A673 (cell line): ENCODE data around the gene TAS2R40. TPM values are rescaled to one million over a fixed set of nuclear protein-coding genes. Genes with fewer than 3 reads are reported as not detected.

ENCODE experiments used
- BruUV-seq: library from RNA; stranded (reverse); fragments of 400-500 nt; replicated peaks from 2 replicates; lab custom pipeline; 2021; lab: Mats Ljungman, UMichigan
- CTCF ChIA-PET: fragments of 300-600 bp; sonication (Branson Sonifier 250); formaldehyde crosslinking; loops from one replicate; lab custom pipeline; 2022; ENCODE audit warnings: antibody characterized with exemption; lab: Charles Lee
- POLR2A ChIA-PET: fragments of 300-600 bp; sonication (Branson Sonifier 250); formaldehyde crosslinking; loops from one replicate; lab custom pipeline; 2022; ENCODE audit warnings: antibody characterized with exemption; ENCODE audit not compliant: low non-redundant PET; lab: Charles Lee
- DNase-seq: peaks from one replicate; pipeline ENCODE4 v3.0.0-alpha.2; 2015; ENCODE audit warnings: low spot score
- H3K27ac ChIP-seq: fragments of 200-600 bp; sonication (generic); 2 replicates; pipeline ENCODE4 v1.5.1; 2016; ENCODE audit warnings: mixed run types, low read depth, mild to moderate bottlenecking, mixed read lengths, antibody characterized with exemption, low read length; ENCODE audit not compliant: poor library complexity, severe bottlenecking
- H3K27me3 ChIP-seq: fragments of 200-600 bp; sonication (generic); replicated peaks from 2 replicates; pipeline ENCODE4 v1.6.1; 2017; ENCODE audit warnings: mixed run types, low read depth, mild to moderate bottlenecking, mixed read lengths, antibody characterized with exemption, low read length; ENCODE audit not compliant: insufficient read depth, poor library complexity
- H3K36me3 ChIP-seq: fragments of 200-600 bp; sonication (generic); 2 replicates; pipeline ENCODE4 v1.6.1; 2016; ENCODE audit warnings: mixed run types, mild to moderate bottlenecking, mixed read lengths, antibody characterized with exemption, low read length; ENCODE audit not compliant: insufficient read depth, poor library complexity, severe bottlenecking
- H3K4me1 ChIP-seq: fragments of 200-600 bp; sonication (generic); 2 replicates; pipeline ENCODE4 v1.6.1; 2017; ENCODE audit warnings: mixed run types, mild to moderate bottlenecking, mixed read lengths, antibody characterized with exemption, low read length; ENCODE audit not compliant: insufficient read depth, poor library complexity, severe bottlenecking
- H3K4me3 ChIP-seq: fragments of 200-600 bp; sonication (generic); 2 replicates; pipeline ENCODE4 v1.5.1; 2016; ENCODE audit warnings: low read depth, mixed run types, mild to moderate bottlenecking, mixed read lengths, low read length; ENCODE audit not compliant: poor library complexity, severe bottlenecking
- H3K9me3 ChIP-seq: fragments of 200-600 bp; sonication (generic); 2 replicates; pipeline ENCODE4 v1.6.1; 2016; ENCODE audit warnings: mixed run types, low read depth, mild to moderate bottlenecking, mixed read lengths, antibody characterized with exemption, low read length; ENCODE audit not compliant: poor library complexity, severe bottlenecking
- EZH2 ChIP-seq: fragments of 200-600 bp; sonication (generic); IDR thresholded peaks from 2 replicates; pipeline ENCODE4 v1.6.1; 2017; ENCODE audit warnings: borderline replicate concordance, low read depth, mild to moderate bottlenecking, mixed read lengths, antibody characterized with exemption, low read length; ENCODE audit not compliant: poor library complexity, severe bottlenecking
- intact Hi-C: fragments of 100-400 bp; cut with micrococcal nuclease; formaldehyde crosslinking; loops from one replicate; pipeline ENCODE4 v1.10.0; 2022; ENCODE audit not compliant: unreplicated experiment
- total RNA-seq: library from RNA; stranded (reverse); gene quantifications from 2 replicates; pipeline ENCODE4 v1.2.3, GENCODE V29; 2021
- TF ChIP-seq, protein P1 (sequence below): fragments of 300-800, 200-600 bp; sonication (generic); conservative IDR thresholded peaks from 2 replicates; pipeline ENCODE4 v1.5.1; 2017; ENCODE audit warnings: low read depth, mild to moderate bottlenecking, antibody characterized with exemption, low read length, moderate library complexity, mixed read lengths

The TAS2R40 gene
- total RNA-seq, 1 experiment from 2014 or later: not detected

DNA sequence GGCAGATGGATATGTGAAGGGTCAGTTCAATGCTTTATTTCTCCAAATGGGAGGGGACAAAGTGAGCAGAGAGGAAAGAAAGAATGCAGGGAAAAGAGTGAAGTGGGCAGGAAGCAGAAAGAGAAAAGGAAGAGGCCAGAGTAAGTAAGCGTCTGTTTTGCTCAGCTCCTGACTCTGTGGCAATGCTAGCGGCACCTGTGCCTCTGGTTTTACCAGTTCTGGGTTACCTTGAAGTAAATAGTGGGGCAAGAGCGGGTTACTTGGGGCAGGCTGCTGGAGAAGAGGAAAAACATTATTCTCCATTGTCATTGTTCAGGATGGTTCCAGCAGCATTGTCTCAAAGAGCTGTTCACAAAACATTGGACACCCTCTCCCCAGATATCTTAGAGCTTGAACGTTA, 1.9 kb downstream of the TAS2R40 start:
- POLR2A ChIA-PET: no interaction called here
- TF ChIP-seq, protein P1, sequence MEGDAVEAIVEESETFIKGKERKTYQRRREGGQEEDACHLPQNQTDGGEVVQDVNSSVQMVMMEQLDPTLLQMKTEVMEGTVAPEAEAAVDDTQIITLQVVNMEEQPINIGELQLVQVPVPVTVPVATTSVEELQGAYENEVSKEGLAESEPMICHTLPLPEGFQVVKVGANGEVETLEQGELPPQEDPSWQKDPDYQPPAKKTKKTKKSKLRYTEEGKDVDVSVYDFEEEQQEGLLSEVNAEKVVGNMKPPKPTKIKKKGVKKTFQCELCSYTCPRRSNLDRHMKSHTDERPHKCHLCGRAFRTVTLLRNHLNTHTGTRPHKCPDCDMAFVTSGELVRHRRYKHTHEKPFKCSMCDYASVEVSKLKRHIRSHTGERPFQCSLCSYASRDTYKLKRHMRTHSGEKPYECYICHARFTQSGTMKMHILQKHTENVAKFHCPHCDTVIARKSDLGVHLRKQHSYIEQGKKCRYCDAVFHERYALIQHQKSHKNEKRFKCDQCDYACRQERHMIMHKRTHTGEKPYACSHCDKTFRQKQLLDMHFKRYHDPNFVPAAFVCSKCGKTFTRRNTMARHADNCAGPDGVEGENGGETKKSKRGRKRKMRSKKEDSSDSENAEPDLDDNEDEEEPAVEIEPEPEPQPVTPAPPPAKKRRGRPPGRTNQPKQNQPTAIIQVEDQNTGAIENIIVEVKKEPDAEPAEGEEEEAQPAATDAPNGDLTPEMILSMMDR: no peak
- TF ChIP-seq EZH2: no peak

DNA sequence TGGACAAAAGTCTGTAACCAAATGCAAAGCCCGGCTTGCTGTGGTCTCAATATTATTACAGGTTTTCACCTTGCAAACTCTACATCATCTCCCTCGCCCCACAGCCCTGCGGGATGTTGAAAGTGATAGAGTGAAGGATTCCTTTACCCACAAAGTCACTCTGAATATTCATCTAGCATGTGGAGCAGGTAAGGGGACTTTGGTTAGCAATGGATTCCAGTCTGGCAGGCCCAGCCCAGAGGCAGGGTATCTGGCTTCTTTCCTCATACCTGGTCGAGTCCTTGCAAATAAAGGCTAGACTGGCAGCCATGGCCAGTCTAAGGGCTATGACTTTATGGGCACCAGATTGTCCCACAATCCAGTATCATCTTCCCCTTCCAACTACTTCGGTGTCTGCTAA, 3.2 kb downstream of the TAS2R40 start:
- ChIA-PET POLR2A (no interaction called here), CTCF (no interaction called here)
- Histone ChIP-seq H3K27me3 (peaks cover 16% of the 10 kb centered on the region), H3K36me3 (no peaks in the 10 kb centered on the region), H3K27ac (no peak overlapping the region), H3K9me3 (no peaks in the 10 kb centered on the region), H3K4me3 (no peak overlapping the region), H3K4me1 (peaks cover 14% of the 10 kb centered on the region)
- TF ChIP-seq, protein P1: no peak
- no peak for TF ChIP-seq EZH2
- intact Hi-C loops: no loop called here
- BruUV-seq: no TSS peak
- DNase-seq: no peak

More for the DNA sequence above, 1.9 kb downstream of the TAS2R40 start:
- no TSS peak for BruUV-seq
- Histone ChIP-seq H3K9me3 (no peaks in the 10 kb centered on the region), H3K36me3 (no peaks in the 10 kb centered on the region), H3K27ac (no peak overlapping the region), H3K4me3 (no peak overlapping the region), H3K27me3 (peaks cover 16% of the 10 kb centered on the region), H3K4me1 (peaks cover 3% of the 10 kb centered on the region)
- CTCF ChIA-PET: interaction anchor here (1.0 kb wide), 1 partner anchor 9 kb away, joined by 6 read pairs; no protein-coding TSS in a partner anchor
- no peak for DNase-seq
- intact Hi-C loops: no loop called here

DNA sequence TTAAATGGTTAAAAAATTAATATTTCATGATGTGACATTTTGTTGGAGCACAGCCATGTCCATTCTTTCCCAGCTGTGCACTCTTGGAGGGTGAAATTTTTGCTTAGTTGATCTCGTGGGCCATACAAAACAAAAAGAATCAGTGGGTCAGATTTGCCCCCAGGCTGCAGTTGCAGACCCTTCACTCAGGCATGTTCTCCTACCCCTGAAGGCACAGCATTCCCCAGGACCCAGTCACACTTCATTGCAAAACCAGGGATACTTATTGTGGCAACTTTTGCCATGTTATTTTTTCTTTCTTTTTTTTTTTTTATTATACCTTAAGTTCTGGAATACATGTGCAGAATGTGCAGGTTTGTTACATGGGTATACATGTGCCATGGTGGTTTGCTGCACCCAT, 6.0 kb downstream of the TAS2R40 start:
- Histone ChIP-seq H3K4me1 (peaks cover 14% of the 10 kb centered on the region), H3K27me3 (peaks cover 7% of the 10 kb centered on the region), H3K4me3 (no peak overlapping the region), H3K27ac (no peak overlapping the region), H3K36me3 (no peaks in the 10 kb centered on the region), H3K9me3 (no peaks in the 10 kb centered on the region)
- BruUV-seq: no TSS peak
- ChIA-PET POLR2A (no interaction called here), CTCF (no interaction called here)
- intact Hi-C loops: no loop called here
- DNase-seq: no peak
- TF ChIP-seq, protein P1: no peak
- TF ChIP-seq EZH2: no peak
